Measurements from ENCODE around the gene SUZ12. TPM values are rescaled to one million over a fixed set of nuclear protein-coding genes. Genes with fewer than 3 reads are reported as not detected.

The SUZ12 gene
- total RNA-seq (2022; extraction: Qiagen RNA extraction; ENCODE audit: low read depth), result 11.6 to 32.5 TPM (median 29.9 TPM) in 5 replicates

GRCh38 chr17:31936615-31937609 lies at the start of gene SUZ12:
SUZ12 (plus strand) TSS chr17:31937007; CDS start chr17:31937247, 240 bp downstream.

GRCh38 chr17:32006957-32007462 lies 70.2 kb downstream of the SUZ12 start, which contains the start of gene LRRC37B:
LRRC37B (plus strand) TSS chr17:32007383; CDS start chr17:32021393, 14,010 bp downstream.

Other genes with a start within 250 kb of the SUZ12 start
- gene COPRS, start 77.8 kb upstream of the SUZ12 start, total RNA-seq (2022; extraction: Qiagen RNA extraction; ENCODE audit: low read depth), result 129 to 194 TPM (median 170 TPM) in 5 replicates
- gene UTP6, start 35.3 kb upstream of the SUZ12 start, total RNA-seq (2022; extraction: Qiagen RNA extraction; ENCODE audit: low read depth), result 55.6 to 95.4 TPM (median 79.2 TPM) in 5 replicates
- 9.6 to 11.8 TPM (median 10.7 TPM) in 5 replicates for gene LRRC37B, start 70.4 kb downstream of the SUZ12 start, total RNA-seq (2022; extraction: Qiagen RNA extraction; ENCODE audit: low read depth)
- gene RHOT1, start 205.5 kb downstream of the SUZ12 start, total RNA-seq (2022; extraction: Qiagen RNA extraction; ENCODE audit: low read depth), result 11.6 to 26.0 TPM (median 25.5 TPM) in 5 replicates

All from A549 treated with RU486 at 1 μM for 4 hours (cell line).